Heart left ventricle (tissue), 13 donors: ENCODE measurements around the gene F8.

ENCODE experiments used
- POLR2A ChIP-seq, 2 donors: fragments of 450-650 bp; IDR thresholded peaks; one replicate each; pipeline ENCODE4 v1.6.1; 2017; ENCODE audit warnings: antibody characterized with exemption in 2 of 2, mild to moderate bottlenecking in 2 of 2, moderate library complexity in 2 of 2
- TF ChIP-seq, protein P1 (sequence below), 12 donors: fragments of 200-600 bp; sonication (generic) in 4 of 12; IDR thresholded peaks; one replicate each; pipeline versions ENCODE4 v1.5.0 to v1.8.0; 2018 to 2022; ENCODE audit warnings: antibody characterized with exemption in 12 of 12, mild to moderate bottlenecking in 5 of 12
- donor health status: ischemic (EF 13 %, LVEDD 7.1; RV severe dilation, severe dysfunction).
- donor health status: DM: no; HTN: yes; CAD: no.
- donor health status: DM: no; HTN: no; CAD: no.
- donor health status: ischemic (EF 25% LVEDD 6.9; RV normal size, moderate dysfunction).
- donor health status: ischemic (EF 25% LVEDD 5.7; RV mildly dilated, moderate dysfunction).
- donor health status: ischemic (EF 35%, LVEDD 5.7; RV mildly dilated, moderate dysfunction).
- donor health status: nonischemic (EF 11% LVEDD 7.7; RV severe dilation, severe dysfunction).
- donor health status: DM: yes; HTN: yes; CAD: no.
- donor health status: PGD.
- donor health status: ischemic (EF 29% LVEDD 5.4; RV normal size, mild dysfunction).
- donor health status: nonischemic (EF 23%, LVEDD 6.1; RV moderate dilation, normal function).

DNA sequence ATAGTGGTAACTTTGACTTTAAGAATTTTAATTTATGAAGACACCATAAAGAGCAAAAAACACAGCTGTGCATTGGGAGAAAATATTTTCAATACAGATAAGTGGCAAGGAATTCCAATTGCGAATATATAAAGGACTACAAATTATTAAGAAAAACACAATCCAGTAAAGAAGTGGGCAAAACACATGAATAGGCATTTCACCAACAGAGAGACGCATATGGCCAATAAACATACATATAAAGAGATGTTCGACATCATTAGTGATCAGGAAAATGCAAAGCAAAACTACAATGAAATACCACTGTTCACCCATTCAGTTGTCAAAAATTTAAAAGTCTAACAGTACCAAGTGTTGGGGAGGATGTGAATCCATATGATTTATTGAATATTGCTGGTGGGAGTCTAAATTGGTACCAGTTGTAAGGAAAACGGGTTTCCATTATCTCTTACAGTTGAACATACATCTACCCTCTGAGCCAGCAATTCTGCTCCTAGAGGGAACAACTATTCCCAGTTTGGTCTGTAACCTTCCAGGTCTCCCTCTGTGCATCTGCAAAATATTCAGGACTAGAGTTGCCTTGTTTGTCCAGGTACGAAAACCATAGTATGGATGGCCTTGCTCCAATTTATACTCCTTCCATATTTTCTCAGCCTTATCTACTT is 215.6 kb downstream of the F8 start:
- TF ChIP-seq, protein P1, sequence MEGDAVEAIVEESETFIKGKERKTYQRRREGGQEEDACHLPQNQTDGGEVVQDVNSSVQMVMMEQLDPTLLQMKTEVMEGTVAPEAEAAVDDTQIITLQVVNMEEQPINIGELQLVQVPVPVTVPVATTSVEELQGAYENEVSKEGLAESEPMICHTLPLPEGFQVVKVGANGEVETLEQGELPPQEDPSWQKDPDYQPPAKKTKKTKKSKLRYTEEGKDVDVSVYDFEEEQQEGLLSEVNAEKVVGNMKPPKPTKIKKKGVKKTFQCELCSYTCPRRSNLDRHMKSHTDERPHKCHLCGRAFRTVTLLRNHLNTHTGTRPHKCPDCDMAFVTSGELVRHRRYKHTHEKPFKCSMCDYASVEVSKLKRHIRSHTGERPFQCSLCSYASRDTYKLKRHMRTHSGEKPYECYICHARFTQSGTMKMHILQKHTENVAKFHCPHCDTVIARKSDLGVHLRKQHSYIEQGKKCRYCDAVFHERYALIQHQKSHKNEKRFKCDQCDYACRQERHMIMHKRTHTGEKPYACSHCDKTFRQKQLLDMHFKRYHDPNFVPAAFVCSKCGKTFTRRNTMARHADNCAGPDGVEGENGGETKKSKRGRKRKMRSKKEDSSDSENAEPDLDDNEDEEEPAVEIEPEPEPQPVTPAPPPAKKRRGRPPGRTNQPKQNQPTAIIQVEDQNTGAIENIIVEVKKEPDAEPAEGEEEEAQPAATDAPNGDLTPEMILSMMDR (IDR thresholded peaks at IDR 0.05), result no peak
- TF ChIP-seq POLR2A (IDR thresholded peaks at IDR 0.05), result no peak
